ELF-1 (cell line): ENCODE data around the gene NKAIN1.
"Not testable (repeated sequence)": the region's sequence is repeated elsewhere in the genome, so short reads cannot be mapped to it uniquely, and the experiment has no call there.

Experiments used
- DNase-seq: peaks from one replicate; pipeline ENCODE4 v3.0.0-alpha.2; 2016; ENCODE audit warnings: low read depth, low spot score

The NKAIN1 gene

GRCh38 chr1:31198150-31198549 lies 41.5 kb downstream of the NKAIN1 start:
- no peak for DNase-seq

- no peak for DNase-seq
These were observed 43.0 kb downstream of the NKAIN1 start for GRCh38 chr1:31196685-31197084.

GRCh38 chr1:31195267-31195666 lies 44.4 kb downstream of the NKAIN1 start:
- not testable (repeated sequence) for DNase-seq

- no peak for DNase-seq
These were observed 46.0 kb downstream of the NKAIN1 start for GRCh38 chr1:31193729-31194128.

GRCh38 chr1:31191281-31191680 lies 48.4 kb downstream of the NKAIN1 start:
- DNase-seq: no peak

GRCh38 chr1:31189696-31190674 lies 49.7 kb downstream of the NKAIN1 start:
- no peak for DNase-seq

- DNase-seq: peak; percentile 82
These were observed 55.6 kb downstream of the NKAIN1 start for GRCh38 chr1:31183927-31184554.

- DNase-seq: no peak
These were observed 56.6 kb downstream of the NKAIN1 start for GRCh38 chr1:31183126-31183525.

GRCh38 chr1:31182352-31182751 lies 57.3 kb downstream of the NKAIN1 start:
- peak; percentile 93 for DNase-seq

- peak; percentile 84 for DNase-seq
These were observed 58.0 kb downstream of the NKAIN1 start for GRCh38 chr1:31181515-31182343.

GRCh38 chr1:31180338-31180737 lies 59.3 kb downstream of the NKAIN1 start:
- no peak for DNase-seq

- DNase-seq: not testable (repeated sequence)
These were observed 63.4 kb downstream of the NKAIN1 start for GRCh38 chr1:31176291-31176690.

GRCh38 chr1:31170486-31170735 lies 69.3 kb downstream of the NKAIN1 start:
- DNase-seq: no peak

- peak; percentile 60 for DNase-seq
These were observed 73.2 kb downstream of the NKAIN1 start for GRCh38 chr1:31166462-31166861.

GRCh38 chr1:31164291-31164690 lies 75.4 kb downstream of the NKAIN1 start:
- no peak for DNase-seq

- no peak for DNase-seq
These were observed 75.8 kb downstream of the NKAIN1 start for GRCh38 chr1:31163866-31164265.

GRCh38 chr1:31161571-31161970 lies 78.1 kb downstream of the NKAIN1 start:
- DNase-seq: no peak

GRCh38 chr1:31159869-31160611 lies 79.6 kb downstream of the NKAIN1 start:
- no peak for DNase-seq

- no peak for DNase-seq
These were observed 80.4 kb downstream of the NKAIN1 start for GRCh38 chr1:31159323-31159722.

- peak; percentile 57 for DNase-seq
These were observed 84.4 kb downstream of the NKAIN1 start for GRCh38 chr1:31155216-31155806.

- peak; percentile 96 for DNase-seq
These were observed 85.0 kb downstream of the NKAIN1 start for GRCh38 chr1:31154632-31155215.
